PC-9 (cell line): Measurements from ENCODE around the gene TMEM38A. TPM values are rescaled to one million over a fixed set of nuclear protein-coding genes. Genes with fewer than 3 reads are reported as not detected.

Experiments
- BruUV-seq: library from RNA; stranded (reverse); fragments of 400-500 nt; replicated peaks from 2 replicates; lab custom pipeline; 2021; lab: Mats Ljungman, UMichigan
- CTCF ChIA-PET: fragments of 300-600 bp; sonication (Branson Sonifier 250); formaldehyde crosslinking; loops from one replicate; lab custom pipeline; 2022; ENCODE audit warnings: antibody characterized with exemption; lab: Charles Lee
- POLR2A ChIA-PET: fragments of 300-600 bp; sonication (Branson Sonifier 250); formaldehyde crosslinking; loops from one replicate; lab custom pipeline; 2022; ENCODE audit warnings: antibody characterized with exemption; ENCODE audit not compliant: unreplicated experiment; lab: Charles Lee
- DNase-seq, 2 experiments: peaks; one replicate each; pipeline versions ENCODE4 v3.0.0 to v3.0.0-alpha.2; 2015 to 2022; ENCODE audit warnings: mixed read lengths in 1 of 2
- H2AFZ ChIP-seq: fragments of 200-600 bp; sonication (generic); 2 replicates; pipeline ENCODE4 v1.8.1; 2017; ENCODE audit warnings: antibody characterized with exemption
- H3F3A ChIP-seq: fragments of 200-600 bp; sonication (generic); 2 replicates; pipeline ENCODE4 v1.8.1; 2017; ENCODE audit warnings: antibody characterized with exemption, mild to moderate bottlenecking, low read depth; ENCODE audit not compliant: insufficient read depth
- H3K27ac ChIP-seq: fragments of 200-600 bp; sonication (generic); 2 replicates; pipeline ENCODE4 v1.6.1; 2016; ENCODE audit warnings: mixed run types
- H3K27me3 ChIP-seq: fragments of 200-600 bp; sonication (generic); 2 replicates; pipeline ENCODE4 v1.6.1; 2016; ENCODE audit warnings: low read depth, mixed run types; ENCODE audit not compliant: insufficient read depth
- H3K36me3 ChIP-seq: fragments of 200-600 bp; sonication (generic); 2 replicates; pipeline ENCODE4 v1.6.1; 2016; ENCODE audit warnings: low read depth, mixed run types
- H3K4me1 ChIP-seq: fragments of 200-600 bp; sonication (generic); replicated peaks from 2 replicates; pipeline ENCODE4 v1.6.1; 2016; ENCODE audit warnings: mixed run types; ENCODE audit not compliant: insufficient read depth
- H3K4me2 ChIP-seq: fragments of 200-600 bp; sonication (generic); 2 replicates; pipeline ENCODE4 v1.6.1; 2017; ENCODE audit warnings: mixed run types
- H3K4me3 ChIP-seq: fragments of 200-600 bp; sonication (generic); 2 replicates; pipeline ENCODE4 v1.6.1; 2016; ENCODE audit warnings: mixed run types
- H3K79me2 ChIP-seq: fragments of 200-600 bp; sonication (generic); 2 replicates; pipeline ENCODE4 v1.6.1; 2017; ENCODE audit warnings: low read depth, mixed run types
- H3K9me2 ChIP-seq: fragments of 200-600 bp; sonication (generic); 2 replicates; pipeline ENCODE4 v1.8.1; 2017; ENCODE audit warnings: mild to moderate bottlenecking; ENCODE audit not compliant: insufficient read depth
- H3K9me3 ChIP-seq: fragments of 200-600 bp; sonication (generic); 2 replicates; pipeline ENCODE4 v1.8.1; 2016; ENCODE audit warnings: low read depth; ENCODE audit not compliant: insufficient read depth
- H4K20me1 ChIP-seq: fragments of 200-600 bp; sonication (generic); 2 replicates; pipeline ENCODE4 v1.8.1; 2017; ENCODE audit not compliant: insufficient read depth
- EZH2 ChIP-seq: fragments of 200-600 bp; sonication (generic); IDR thresholded peaks from 2 replicates; pipeline ENCODE4 v1.8.0; 2017; ENCODE audit warnings: antibody characterized with exemption, low read depth
- intact Hi-C: fragments of 100-400 bp; cut with micrococcal nuclease; formaldehyde crosslinking; loops from one replicate; pipeline ENCODE4 v1.10.0; 2022; ENCODE audit not compliant: unreplicated experiment
- total RNA-seq: library from RNA; stranded (reverse); gene quantifications from 2 replicates; pipeline ENCODE4 v1.2.3, GENCODE V29; 2021
- TF ChIP-seq, protein P1 (sequence below): fragments of 200-600 bp; sonication (generic); conservative IDR thresholded peaks from 2 replicates; pipeline ENCODE4 v1.6.1; 2017; ENCODE audit warnings: mixed run types, antibody characterized with exemption, mild to moderate bottlenecking, moderate library complexity

TMEM38A gene
- total RNA-seq, 1 experiment from 2014 or later = 16.0 TPM

DNA sequence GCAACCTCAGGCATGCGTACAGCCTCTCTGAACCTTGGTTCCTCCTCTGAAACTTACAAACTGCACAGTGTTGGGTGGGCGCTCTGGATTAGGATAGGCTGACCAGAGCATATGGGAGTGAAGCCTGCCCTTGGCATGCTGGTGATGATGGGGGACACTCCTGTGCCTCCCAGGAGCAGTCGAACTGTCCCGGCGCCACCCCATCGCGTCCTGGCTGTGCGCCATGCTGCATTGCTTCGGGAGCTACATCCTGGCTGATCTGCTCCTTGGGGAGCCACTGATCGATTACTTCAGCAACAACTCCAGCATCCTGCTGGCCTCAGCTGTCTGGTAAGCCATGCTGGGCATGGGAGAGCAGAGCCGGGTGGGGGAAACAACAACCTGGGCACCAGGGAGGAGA is 18.9 kb downstream of the TMEM38A start:
- H2AFZ ChIP-seq = no peak overlapping the region
- POLR2A ChIA-PET = no interaction called here
- H3K27ac ChIP-seq = no peak overlapping the region
- no peaks in the 10 kb centered on the region for H3K27me3 ChIP-seq
- H3K36me3 ChIP-seq = no peaks in the 10 kb centered on the region
- intact Hi-C loops = no loop called here
- no peaks in the 10 kb centered on the region for H3K9me2 ChIP-seq
- H3K4me3 ChIP-seq = no peak overlapping the region
- DNase-seq = no peak
- no peaks in the 10 kb centered on the region for H3K79me2 ChIP-seq
- TF ChIP-seq, protein P1, sequence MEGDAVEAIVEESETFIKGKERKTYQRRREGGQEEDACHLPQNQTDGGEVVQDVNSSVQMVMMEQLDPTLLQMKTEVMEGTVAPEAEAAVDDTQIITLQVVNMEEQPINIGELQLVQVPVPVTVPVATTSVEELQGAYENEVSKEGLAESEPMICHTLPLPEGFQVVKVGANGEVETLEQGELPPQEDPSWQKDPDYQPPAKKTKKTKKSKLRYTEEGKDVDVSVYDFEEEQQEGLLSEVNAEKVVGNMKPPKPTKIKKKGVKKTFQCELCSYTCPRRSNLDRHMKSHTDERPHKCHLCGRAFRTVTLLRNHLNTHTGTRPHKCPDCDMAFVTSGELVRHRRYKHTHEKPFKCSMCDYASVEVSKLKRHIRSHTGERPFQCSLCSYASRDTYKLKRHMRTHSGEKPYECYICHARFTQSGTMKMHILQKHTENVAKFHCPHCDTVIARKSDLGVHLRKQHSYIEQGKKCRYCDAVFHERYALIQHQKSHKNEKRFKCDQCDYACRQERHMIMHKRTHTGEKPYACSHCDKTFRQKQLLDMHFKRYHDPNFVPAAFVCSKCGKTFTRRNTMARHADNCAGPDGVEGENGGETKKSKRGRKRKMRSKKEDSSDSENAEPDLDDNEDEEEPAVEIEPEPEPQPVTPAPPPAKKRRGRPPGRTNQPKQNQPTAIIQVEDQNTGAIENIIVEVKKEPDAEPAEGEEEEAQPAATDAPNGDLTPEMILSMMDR = no peak
- TF ChIP-seq EZH2 = no peak
- peaks cover 14% of the 10 kb centered on the region for H3K4me1 ChIP-seq
- peaks cover 15% of the 10 kb centered on the region; the same call in 1 of the 2 replicates for H3F3A ChIP-seq
- no peaks in the 10 kb centered on the region for H4K20me1 ChIP-seq
- no TSS peak for BruUV-seq
- H3K9me3 ChIP-seq = no peaks in the 10 kb centered on the region
- H3K4me2 ChIP-seq = no peak overlapping the region
- CTCF ChIA-PET = no interaction called here

DNA sequence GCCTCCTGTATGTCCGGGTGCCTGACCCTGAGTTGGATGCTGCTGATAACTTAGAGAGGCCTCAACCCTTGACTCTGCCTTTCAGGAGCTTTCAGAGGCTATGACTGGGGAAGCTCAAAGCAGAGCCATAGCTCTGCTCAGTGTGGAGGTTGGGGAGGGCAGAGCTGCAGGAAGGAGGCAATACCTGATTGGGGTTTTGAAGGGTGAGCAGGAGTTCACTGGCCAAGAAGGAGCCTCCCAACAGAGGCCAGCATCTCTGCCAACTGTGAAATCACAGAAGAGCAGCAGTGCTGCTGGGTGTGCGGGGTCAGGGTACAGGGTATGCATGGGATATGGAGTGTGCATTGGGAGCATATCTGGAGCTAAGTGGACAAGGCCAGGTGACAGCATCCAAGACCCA is 21.6 kb downstream of the TMEM38A start:
- Histone ChIP-seq H3K27me3 (no peaks in the 10 kb centered on the region), H2AFZ (no peak overlapping the region), H3K79me2 (no peaks in the 10 kb centered on the region), H3K9me3 (no peaks in the 10 kb centered on the region), H3F3A (peaks cover 16% of the 10 kb centered on the region; the same call in 1 of the 2 replicates), H3K4me1 (peaks cover 17% of the 10 kb centered on the region), H3K27ac (no peak overlapping the region), H4K20me1 (no peaks in the 10 kb centered on the region), H3K4me3 (no peak overlapping the region), H3K36me3 (no peaks in the 10 kb centered on the region), H3K4me2 (no peak overlapping the region), H3K9me2 (no peaks in the 10 kb centered on the region)
- intact Hi-C loops = no loop called here
- POLR2A ChIA-PET = no interaction called here
- CTCF ChIA-PET = no interaction called here
- DNase-seq = no peak
- no peak for TF ChIP-seq EZH2
- TF ChIP-seq, protein P1 = no peak
- no TSS peak for BruUV-seq

DNA sequence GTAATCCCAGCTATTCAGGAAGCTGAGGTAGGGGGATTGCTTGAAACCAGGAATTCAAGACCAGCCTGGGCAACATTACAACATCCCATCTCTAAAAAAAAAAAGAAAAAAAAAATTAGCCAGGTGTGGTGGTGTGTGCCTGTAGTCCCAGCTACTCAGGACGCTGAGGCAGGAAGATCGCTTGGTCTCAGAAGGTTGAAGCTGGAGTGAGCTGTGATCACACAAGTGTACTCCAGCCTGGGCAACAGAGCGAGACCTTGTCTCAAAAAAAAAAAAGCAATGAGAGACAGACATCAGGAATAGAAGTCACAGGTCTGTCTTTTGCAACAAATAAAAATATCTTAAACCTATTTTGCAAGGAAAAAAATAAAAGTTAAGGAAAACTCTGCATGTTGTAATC is 23.3 kb downstream of the TMEM38A start:
- Histone ChIP-seq H3K4me1 (peaks cover 14% of the 10 kb centered on the region), H3K36me3 (no peaks in the 10 kb centered on the region), H3K27me3 (no peaks in the 10 kb centered on the region), H4K20me1 (no peaks in the 10 kb centered on the region), H3K79me2 (no peaks in the 10 kb centered on the region), H3K4me3 (no peak overlapping the region), H2AFZ (no peak overlapping the region), H3K27ac (peak overlapping the region; percentile 60), H3K4me2 (no peak overlapping the region), H3F3A (peaks cover 16% of the 10 kb centered on the region; the same call in 1 of the 2 replicates), H3K9me3 (no peaks in the 10 kb centered on the region), H3K9me2 (no peaks in the 10 kb centered on the region)
- intact Hi-C loops = no loop called here
- no peak for DNase-seq
- ChIA-PET POLR2A (no interaction called here), CTCF (interaction anchor here (0.7 kb wide), 1 partner anchor 141 kb away, joined by 3 read pairs; no protein-coding TSS in a partner anchor)
- TF ChIP-seq EZH2 = no peak
- TF ChIP-seq, protein P1 = no peak
- BruUV-seq = no TSS peak
